HepG2 (cell line): ENCODE data around the gene NSFL1C. TPM values are rescaled to one million over a fixed set of nuclear protein-coding genes. Genes with fewer than 3 reads are reported as not detected.

ENCODE experiments used
- CCAR2 ChIP-seq: fragments of 200-400 bp; formaldehyde crosslinking; optimal IDR thresholded peaks from 2 replicates; pipeline ENCODE3; 2018; ENCODE audit warnings: low read depth, mild to moderate bottlenecking, low read length, moderate library complexity
- DBP ChIP-seq: sonication (generic); formaldehyde crosslinking; IDR thresholded peaks from 2 replicates; pipeline ENCODE4 v1.4.0; 2020; ENCODE audit warnings: missing genetic modification reagents; ENCODE audit errors: not compliant biosample characterization
- IKZF1 ChIP-seq: fragments of 450-650 bp; IDR thresholded peaks from 2 replicates; pipeline ENCODE4 v1.7.1; 2016
- KAT7 ChIP-seq: IDR thresholded peaks from 2 replicates; pipeline ENCODE4 v1.6.1; 2018; ENCODE audit warnings: borderline replicate concordance, missing compliant biosample characterization
- MAX ChIP-seq: IDR thresholded peaks from 2 replicates; pipeline ENCODE4 v1.6.1; 2012; ENCODE audit warnings: inconsistent platforms
- MAZ ChIP-seq, 2 experiments: sonication (generic) in 1 of 2; formaldehyde crosslinking in 1 of 2; IDR thresholded peaks; 2 replicates each; pipeline versions ENCODE4 v1.5.0 to v1.6.1; 2012 to 2020; ENCODE audit warnings: low read depth in 2 of 2, mild to moderate bottlenecking in 2 of 2, borderline replicate concordance in 1 of 2, improper control_type of control experiment in 1 of 2, low read length in 1 of 2, missing genetic modification reagents in 1 of 2, moderate library complexity in 1 of 2
- MIER2 ChIP-seq: IDR thresholded peaks from 2 replicates; pipeline ENCODE4 v1.6.1; 2016; ENCODE audit warnings: missing biosample characterization, missing genetic modification reagents
- NKX3-1 ChIP-seq: sonication (generic); formaldehyde crosslinking; IDR thresholded peaks from 2 replicates; pipeline ENCODE4 v1.5.0; 2020; ENCODE audit warnings: missing genetic modification reagents
- NR1H2 ChIP-seq: sonication (generic); formaldehyde crosslinking; IDR thresholded peaks from 2 replicates; pipeline ENCODE4 v1.8.1; 2022; ENCODE audit warnings: low read depth, missing genetic modification reagents, borderline replicate concordance
- PRDM10 ChIP-seq: sonication (generic); formaldehyde crosslinking; IDR thresholded peaks from 2 replicates; pipeline ENCODE4 v1.4.0; 2020; ENCODE audit warnings: low read depth, missing genetic modification reagents
- SAFB2 ChIP-seq: sonication (generic); formaldehyde crosslinking; IDR thresholded peaks from 2 replicates; pipeline ENCODE4 v1.5.1; 2020; ENCODE audit warnings: missing genetic modification reagents, low read depth, mild to moderate bottlenecking, borderline replicate concordance
- SSRP1 ChIP-seq: IDR thresholded peaks from 2 replicates; pipeline ENCODE4 v1.6.1; 2016; ENCODE audit warnings: control low read depth
- ZBTB10 ChIP-seq: sonication (generic); formaldehyde crosslinking; IDR thresholded peaks from 2 replicates; pipeline ENCODE4 v1.4.0; 2020; ENCODE audit warnings: missing genetic modification reagents, borderline replicate concordance
- ZBTB25 ChIP-seq: IDR thresholded peaks from 2 replicates; pipeline ENCODE4 v1.6.1; 2018; ENCODE audit warnings: missing genetic modification reagents
- ZBTB8A ChIP-seq: sonication (generic); formaldehyde crosslinking; IDR thresholded peaks from 2 replicates; pipeline ENCODE4 v1.4.0; 2020; ENCODE audit warnings: mild to moderate bottlenecking, low read depth, missing genetic modification reagents, borderline replicate concordance
- ZMAT5 ChIP-seq: sonication (generic); formaldehyde crosslinking; IDR thresholded peaks from 2 replicates; pipeline ENCODE4 v1.5.0; 2020; ENCODE audit warnings: mild to moderate bottlenecking, low read depth, missing genetic modification reagents, borderline replicate concordance
- ZNF225 ChIP-seq: sonication (generic); formaldehyde crosslinking; IDR thresholded peaks from 2 replicates; pipeline ENCODE4 v1.4.0; 2020; ENCODE audit warnings: mild to moderate bottlenecking, missing genetic modification reagents
- ZNF333 ChIP-seq: sonication (generic); formaldehyde crosslinking; IDR thresholded peaks from 2 replicates; pipeline ENCODE4 v1.4.0; 2020; ENCODE audit warnings: mild to moderate bottlenecking, missing genetic modification reagents, borderline replicate concordance
- ZNF589 ChIP-seq: sonication (generic); formaldehyde crosslinking; conservative IDR thresholded peaks from 2 replicates; pipeline ENCODE4 v1.8.0; 2022; ENCODE audit warnings: mild to moderate bottlenecking, moderate library complexity, missing genetic modification reagents
- polyA plus RNA-seq, 8 experiments: library from polyadenylated mRNA; depleted of rRNA in 3 of 8; stranded (reverse) in 7 of 8; unstranded in 1 of 8; fragments of >200 nt; fragmentation: Illumina TruSeq in 4 of 8; extraction: Trizol in 4 of 8; gene quantifications; 2 replicates each; pipeline versions ENCODE4 v1.2.1 to v1.2.3, GENCODE V29; 2011 to 2016; ENCODE audit warnings: low read depth in 4 of 8, missing spikeins in 1 of 8, mixed read lengths in 1 of 8; ENCODE audit not compliant: insufficient read depth in 1 of 8
- total RNA-seq, 5 experiments: library from RNA; depleted of rRNA; stranded (reverse); fragments of >200 nt; fragmentation: Illumina TruSeq; extraction: Trizol; gene quantifications; 2 replicates each; pipeline ENCODE4 v1.2.3, GENCODE V29; 2016; ENCODE audit warnings: low read depth in 1 of 5

Gene NSFL1C
- total and polyA plus RNA-seq, 2 of the 13 experiments (the other 11 are each of a cell fraction or from before 2014, with no cell fraction given), result 22.9 to 62.7 TPM

- TF ChIP-seq ZBTB25 (CRISPR knock-in tag), result peak; percentile 97; the same call in 1 of the 2 replicates
- TF ChIP-seq ZNF333 (CRISPR knock-in tag), result peak; percentile 87; the same call in 1 of the 2 replicates
- TF ChIP-seq ZBTB10 (CRISPR knock-in tag), result peak; percentile 90
- TF ChIP-seq IKZF1, result no peak
- peak; percentile 97 for TF ChIP-seq NKX3-1 (CRISPR knock-in tag)
- TF ChIP-seq SAFB2 (CRISPR knock-in tag), result peak; percentile 99
- TF ChIP-seq MIER2 (CRISPR knock-in tag), result no peak
- TF ChIP-seq SSRP1, result no peak
- peak; percentile 99 for TF ChIP-seq ZNF589 (CRISPR knock-in tag)
- peak; percentile 90 for TF ChIP-seq MAX
- TF ChIP-seq NR1H2 (CRISPR knock-in tag), result peak; percentile 97; the same call in 1 of the 2 replicates
- peak; percentile 99 for TF ChIP-seq KAT7
- TF ChIP-seq PRDM10 (CRISPR knock-in tag), result no peak
- TF ChIP-seq DBP, result peak; percentile 98
- peak; percentile 98 for TF ChIP-seq ZNF225 (CRISPR knock-in tag)
- TF ChIP-seq ZBTB8A (CRISPR knock-in tag), result peak; percentile 57; the same call in 1 of the 2 replicates
- TF ChIP-seq ZMAT5 (CRISPR knock-in tag), result no peak
- peak; percentile 100 for TF ChIP-seq MAZ (IDR thresholded peaks at IDR 0.05; ENCODE audit: borderline replicate concordance, low read depth, low read length)
- TF ChIP-seq MAZ (CRISPR knock-in tag; IDR thresholded peaks at IDR 0.05; ENCODE audit: low read depth), result peak; percentile 100
- peak; percentile 99 for TF ChIP-seq CCAR2
Observed at GRCh38 chr20:1466211-1467081, at the start of gene NSFL1C (continued).
